ENCODE measurements around the gene FOXD1. TPM values are rescaled to one million over a fixed set of nuclear protein-coding genes. Genes with fewer than 3 reads are reported as not detected.

FOXD1 gene
- polyA plus RNA-seq, 1 of the 3 experiments (the other 2 are of a cell fraction): 73.9 TPM

- POLR2A ChIA-PET: no interaction called here
- Histone ChIP-seq H3K27me3 (ENCODE audit: insufficient read depth) (no peaks in the 10 kb centered on the region), H3K4me1 (ENCODE audit: control insufficient read depth in 1 of 2, insufficient read depth in 2 of 2, low read depth in 1 of 2, low read length in 1 of 2) (peaks cover 0 to 39% of the 10 kb centered on the region in 2 experiments; a peak in 3 of 4 replicates), H3K4me3 (ENCODE audit: low read depth in 2 of 2, low read length in 1 of 2) (peak overlapping the region; percentile 37 to 38; a peak in 3 of 4 replicates), H3K4me2 (peak overlapping the region; percentile 75), H2AFZ (ENCODE audit: low read depth) (peak overlapping the region; percentile 65), H4K20me1 (ENCODE audit: insufficient read depth) (no peaks in the 10 kb centered on the region), H3K9me2 (no peaks in the 10 kb centered on the region), H3K27ac (ENCODE audit: low read depth in 2 of 2, low read length in 1 of 2) (peak overlapping the region; percentile 88 to 89), H3K36me3 (replicated peaks in 1 of 2; ENCODE audit: control insufficient read depth in 1 of 2, insufficient read depth in 2 of 2, low read length in 1 of 2) (no peaks in the 10 kb centered on the region), H3K9me3 (no peaks in the 10 kb centered on the region), H3K9ac (peak overlapping the region; percentile 78), H3K79me2 (ENCODE audit: insufficient read depth) (peaks cover 82% of the 10 kb centered on the region), H3F3A (replicated peaks; ENCODE audit: insufficient read depth) (peaks cover 49% of the 10 kb centered on the region)
- CTCF ChIA-PET: interaction anchor here (0.9 to 4.5 kb wide), 4 partner anchors 14 to 19 kb away, joined by 3 to 22 read pairs (median 4); no protein-coding TSS in a partner anchor
- peak; percentile 69 for DNase-seq
- WGBS (ENCODE audit: low lambda C conversion rate): 13% methylated on average over 20 of the region's 69 CpGs
- TF ChIP-seq CTCF (IDR thresholded peaks at IDR 0.05) (peak; percentile 72), MEF2A (IDR thresholded peaks at IDR 0.05; ENCODE audit: borderline replicate concordance, low read depth) (peak; percentile 13; the same call in 1 of the 2 replicates), GATA2 (CRISPR knock-in tag; IDR thresholded peaks at IDR 0.05) (no peak), EZH2phosphoT487 (IDR thresholded peaks at IDR 0.05; ENCODE audit: borderline replicate concordance, low read depth) (no peak), USF1 (IDR thresholded peaks at IDR 0.05; ENCODE audit: borderline replicate concordance, low read depth) (no peak), PBX3 (IDR thresholded peaks at IDR 0.05) (peak; percentile 16; the same call in 1 of the 2 replicates), RXRA (IDR thresholded peaks at IDR 0.05; ENCODE audit: borderline replicate concordance, low read depth) (peak; percentile 10; the same call in 1 of the 2 replicates), RCOR1 (IDR thresholded peaks at IDR 0.05; ENCODE audit: low read length) (no peak), TEAD4 (IDR thresholded peaks at IDR 0.05; ENCODE audit: borderline replicate concordance, insufficient read depth) (no peak), MAX (IDR thresholded peaks at IDR 0.05; ENCODE audit: low read depth) (no peak), TAF1 (IDR thresholded peaks at IDR 0.05; ENCODE audit: borderline replicate concordance, low read depth, low read length) (peak; percentile 12; the same call in 1 of the 2 replicates), SIN3A (IDR thresholded peaks at IDR 0.05; ENCODE audit: borderline replicate concordance, low read depth, low read length) (no peak), MXI1 (IDR thresholded peaks at IDR 0.05; ENCODE audit: low read depth, low read length) (no peak), FOXJ3 (CRISPR knock-in tag; IDR thresholded peaks at IDR 0.05) (no peak), SMC3 (IDR thresholded peaks at IDR 0.05; ENCODE audit: low read depth, low read length) (peak; percentile 11; the same call in 1 of the 2 replicates), POLR2AphosphoS5 (IDR thresholded peaks at IDR 0.05; ENCODE audit: low read depth, low read length) (no peak), EP300 (IDR thresholded peaks at IDR 0.05; ENCODE audit: borderline replicate concordance in 1 of 2, low read depth in 1 of 2, low read length in 1 of 2) (0 out of 4 replicates have a peak, but pooled peaks of 1 of the 2 experiments have one; percentile 22), TCF12 (IDR thresholded peaks at IDR 0.05) (peak; percentile 16), ELF1 (IDR thresholded peaks at IDR 0.05) (0 out of 2 replicates have a peak, but pooled peaks have one; percentile 16), USF2 (IDR thresholded peaks at IDR 0.05; ENCODE audit: borderline replicate concordance, low read depth, low read length) (no peak), NRF1 (IDR thresholded peaks at IDR 0.05; ENCODE audit: low read depth, low read length) (no peak), GABPA (IDR thresholded peaks at IDR 0.05; ENCODE audit: low read depth) (no peak), RAD21 (IDR thresholded peaks at IDR 0.05; ENCODE audit: low read length) (peak; percentile 20; the same call in 1 of the 2 replicates), IRF3 (IDR thresholded peaks at IDR 0.05; ENCODE audit: low read depth, low read length) (no peak), JUND (IDR thresholded peaks at IDR 0.05) (no peak), YY1 (IDR thresholded peaks at IDR 0.05; ENCODE audit: low read depth) (no peak), NFIC (IDR thresholded peaks at IDR 0.05; ENCODE audit: borderline replicate concordance) (no peak), FOSL2 (IDR thresholded peaks at IDR 0.05; ENCODE audit: borderline replicate concordance, low read depth) (0 out of 2 replicates have a peak, but pooled peaks have one; percentile 5), CHD2 (IDR thresholded peaks at IDR 0.05; ENCODE audit: low read length, partially characterized antibody) (no peak)
Measured at GRCh38 chr5:73437101-73437776, 11.3 kb downstream of the FOXD1 start.

All from SK-N-SH (cell line).